Naive B cell (primary cell): Measurements from ENCODE around the gene TKFC. TPM values are rescaled to one million over a fixed set of nuclear protein-coding genes. Genes with fewer than 3 reads are reported as not detected.

Source experiments
- polyA plus RNA-seq, 6 donors: library from polyadenylated mRNA; unstranded; fragments of 300-500 nt; fragmentation: Illumina TruSeq; gene quantifications; one replicate each; pipeline ENCODE4 v1.2.3, GENCODE V29; 2021; ENCODE audit warnings: low read depth in 6 of 6

Gene TKFC
- polyA plus RNA-seq, 6 donors from 2014 or later, result 38.3 to 62.2 (median 46.4) TPM

Other genes with a start within 250 kb of the TKFC start
- 10 to 100 TPM in 3 of 6 donors, 1 to 10 TPM in 3; 5.6 to 21.0 (median 10.5) TPM for gene CD5, start 230.7 kb upstream of the TKFC start, polyA plus RNA-seq
- gene VPS37C, start 171.8 kb upstream of the TKFC start, polyA plus RNA-seq, result 1 to 10 TPM; 1.0 to 4.6 (median 2.4) TPM
- gene PGA3, start 129.7 kb upstream of the TKFC start, polyA plus RNA-seq, result not detected
- gene PGA4, start 110.9 kb upstream of the TKFC start, polyA plus RNA-seq, result under 1 TPM in 1 of 6 donors, not detected in 5; 0.17 TPM
- not detected for gene PGA5, start 92.1 kb upstream of the TKFC start, polyA plus RNA-seq
- gene VWCE, start 37.9 kb upstream of the TKFC start, polyA plus RNA-seq, result under 1 TPM in 3 of 6 donors, not detected in 3; 0.24 to 0.79 (median 0.76) TPM
- 100 to 1,000 TPM; 103 to 177 (median 111) TPM for gene DDB1, start 123 bp upstream of the TKFC start, polyA plus RNA-seq
- 1,000 to 10,000 TPM; 1,105 to 1,945 (median 1,251) TPM for gene CYB561A3, start 28.7 kb downstream of the TKFC start, polyA plus RNA-seq
- gene TMEM138, start 29.1 kb downstream of the TKFC start, polyA plus RNA-seq, result 10 to 100 TPM; 37.9 to 56.4 (median 41.9) TPM
- gene TMEM216, start 59.4 kb downstream of the TKFC start, polyA plus RNA-seq, result 10 to 100 TPM; 36.4 to 76.6 (median 65.0) TPM
- 10 to 100 TPM; 26.3 to 43.8 (median 36.6) TPM for gene CPSF7, start 96.7 kb downstream of the TKFC start, polyA plus RNA-seq
- gene SDHAF2, start 96.9 kb downstream of the TKFC start, polyA plus RNA-seq, result 10 to 100 TPM; 65.7 to 83.3 (median 79.1) TPM
- gene LRRC10B, start 175.5 kb downstream of the TKFC start, polyA plus RNA-seq, result under 1 TPM in 1 of 6 donors, not detected in 5; 0.12 TPM
- gene SYT7, start 247.8 kb downstream of the TKFC start, polyA plus RNA-seq, result not detected